H1 (cell line): ENCODE measurements around the gene MAPKAPK5. TPM values are rescaled to one million over a fixed set of nuclear protein-coding genes. Genes with fewer than 3 reads are reported as not detected.
A peak's percentile ranks its signal among the peaks of the same experiment; 100 is the strongest.

Experiments used
- ASH2L ChIP-seq: fragments of 200-600, 300-600 bp; sonication (generic); IDR thresholded peaks from one replicate; pipeline ENCODE4 v1.7.1; 2017; ENCODE audit warnings: low read length
- ATF3 ChIP-seq: IDR thresholded peaks from 2 replicates; pipeline ENCODE4 v1.6.1; 2011; ENCODE audit warnings: low read depth, mild to moderate bottlenecking, low read length; ENCODE audit not compliant: insufficient read depth
- BACH1 ChIP-seq: IDR thresholded peaks from 2 replicates; pipeline ENCODE4 v1.6.1; 2012; ENCODE audit warnings: low read length, improper control_type of control experiment
- CBX5 ChIP-seq: fragments of 300-800, 300-1000 bp; sonication (generic); IDR thresholded peaks from 2 replicates; pipeline ENCODE4 v1.7.1; 2016; ENCODE audit warnings: antibody characterized with exemption, low read length, low read depth
- CHD1 ChIP-seq: IDR thresholded peaks from 2 replicates; pipeline ENCODE4 v1.6.1; 2012; ENCODE audit warnings: low read depth, low read length, improper control_type of control experiment
- CREB1 ChIP-seq: IDR thresholded peaks from 2 replicates; pipeline ENCODE4 v1.6.1; 2012; ENCODE audit warnings: inconsistent platforms
- CTBP2 ChIP-seq: IDR thresholded peaks from 2 replicates; pipeline ENCODE4 v1.7.0; 2011; ENCODE audit warnings: borderline replicate concordance, mild to moderate bottlenecking, moderate library complexity, mixed read lengths, low read length; ENCODE audit not compliant: insufficient read depth, insufficient read length
- E2F6 ChIP-seq: IDR thresholded peaks from 2 replicates; pipeline ENCODE4 v1.6.1; 2012; ENCODE audit warnings: inconsistent platforms
- EGR1 ChIP-seq: IDR thresholded peaks from 2 replicates; pipeline ENCODE4 v1.6.1; 2011; ENCODE audit warnings: low read depth, low read length, borderline replicate concordance
- EZH2 ChIP-seq: fragments of 200-600 bp; sonication (generic); IDR thresholded peaks from 2 replicates; pipeline ENCODE4 v1.7.1; 2012; ENCODE audit warnings: low read depth, mild to moderate bottlenecking, moderate library complexity, low read length, inconsistent platforms; ENCODE audit not compliant: severe bottlenecking
- MAFK ChIP-seq: IDR thresholded peaks from 2 replicates; pipeline ENCODE4 v1.6.1; 2012; ENCODE audit warnings: low read depth, mild to moderate bottlenecking, improper control_type of control experiment, low read length
- POLR2AphosphoS5 ChIP-seq: IDR thresholded peaks from 2 replicates; pipeline ENCODE4 v1.6.1; 2011; ENCODE audit warnings: low read depth, low read length
- POU5F1 ChIP-seq: IDR thresholded peaks from 2 replicates; pipeline ENCODE4 v1.6.1; 2011; ENCODE audit warnings: low read depth, mild to moderate bottlenecking, low read length, moderate library complexity
- SP1 ChIP-seq: IDR thresholded peaks from 2 replicates; pipeline ENCODE4 v1.6.1; 2011; ENCODE audit warnings: low read depth, low read length
- SUZ12 ChIP-seq: fragments of 200-600 bp; sonication (generic); IDR thresholded peaks from 2 replicates; pipeline ENCODE4 v1.6.1; 2012; ENCODE audit warnings: mild to moderate bottlenecking, inconsistent platforms, low read length, moderate library complexity, mixed read lengths
- TBP ChIP-seq: IDR thresholded peaks from 2 replicates; pipeline ENCODE4 v1.6.1; 2011; ENCODE audit warnings: low read depth, low read length, improper control_type of control experiment
- YY1 ChIP-seq: IDR thresholded peaks from 2 replicates; pipeline ENCODE4 v1.6.1; 2011; ENCODE audit warnings: low read depth, mild to moderate bottlenecking, low read length
- polyA plus RNA-seq, 7 experiments: library from polyadenylated mRNA; depleted of rRNA in 3 of 7; stranded (reverse) in 5 of 7; unstranded in 2 of 7; fragments of >200 nt in 5 of 7; fragments of 200-250 nt in 2 of 7; gene quantifications; 1 replicate in 5 of 7; 2 replicates in 1 of 7; 4 replicates in 1 of 7; pipeline versions ENCODE4 v1.2.1 to v1.2.3, GENCODE V29; 2011 to 2013; ENCODE audit warnings: missing spikeins in 2 of 7, mixed read lengths in 2 of 7
- total RNA-seq: library from RNA; stranded (reverse); fragmentation: NEBNext Ultra II Directional; extraction: Animal tissue kit (Norgen Biotek cat#: 25700); gene quantifications from 2 replicates; pipeline ENCODE4 v1.2.1, GENCODE V29; 2021

Gene MAPKAPK5
- total and polyA plus RNA-seq, 2 of the 8 experiments (the other 6 are each of a cell fraction or from before 2014, with no cell fraction given), result 40.0 to 91.5 TPM

GRCh38 chr12:111841750-111842555 lies at the start of gene MAPKAPK5 (continued):
- TF ChIP-seq EGR1 (no peak), CHD1 (no peak), E2F6 (no peak; the same call in none of the 2 replicates), EZH2 (no peak), ATF3 (peak; percentile 91), CTBP2 (no peak), POLR2AphosphoS5 (peak; percentile 90), BACH1 (no peak), POU5F1 (no peak), SP1 (0 out of 2 replicates have a peak, but pooled peaks have one; percentile 62), MAFK (no peak), ASH2L (peak; percentile 97), CBX5 (no peak), TBP (peak; percentile 90), YY1 (0 out of 2 replicates have a peak, but pooled peaks have one; percentile 45), SUZ12 (no peak), CREB1 (peak; percentile 99)
